Osteoblast (primary cell): Measurements from ENCODE around the gene KIF2C. TPM values are rescaled to one million over a fixed set of nuclear protein-coding genes. Genes with fewer than 3 reads are reported as not detected.
A peak's percentile ranks its signal among the peaks of the same experiment; 100 is the strongest.

Source experiments
- DNase-seq: peaks from one replicate; pipeline ENCODE4 v3.0.0; 2011; ENCODE audit warnings: low spot score, mixed read lengths; ENCODE audit not compliant: insufficient read length; ENCODE audit errors: missing footprints
- H2AFZ ChIP-seq: 2 replicates; pipeline ENCODE4 v1.6.0; 2011; ENCODE audit warnings: mild to moderate bottlenecking, low read length
- H3K27ac ChIP-seq: 2 replicates; pipeline ENCODE4 v1.5.1; 2011; ENCODE audit warnings: mild to moderate bottlenecking, low read depth, low read length, moderate library complexity
- H3K27me3 ChIP-seq: 2 replicates; pipeline ENCODE4 v1.6.0; 2012; ENCODE audit warnings: mild to moderate bottlenecking, control low read depth, inconsistent platforms, low read length, moderate library complexity; ENCODE audit not compliant: insufficient read depth
- H3K36me3 ChIP-seq: 2 replicates; pipeline ENCODE4 v1.5.1; 2011; ENCODE audit warnings: mild to moderate bottlenecking, low read length, control low read depth, moderate library complexity; ENCODE audit not compliant: insufficient read depth
- H3K4me1 ChIP-seq: 2 replicates; pipeline ENCODE4 v1.5.1; 2011; ENCODE audit warnings: mild to moderate bottlenecking, low read length, control low read depth, moderate library complexity; ENCODE audit not compliant: insufficient read depth
- H3K4me2 ChIP-seq: 2 replicates; pipeline ENCODE4 v1.6.0; 2011; ENCODE audit warnings: mild to moderate bottlenecking, low read length; ENCODE audit not compliant: insufficient read depth
- H3K4me3 ChIP-seq: fragments of 200-600 bp; sonication (generic); 3 replicates; pipeline ENCODE4 v1.5.1; 2012; ENCODE audit warnings: mild to moderate bottlenecking, low read length, inconsistent platforms; ENCODE audit not compliant: insufficient read depth
- H3K79me2 ChIP-seq: 2 replicates; pipeline ENCODE4 v1.6.0; 2012; ENCODE audit warnings: mild to moderate bottlenecking, low read length, control low read depth, inconsistent platforms; ENCODE audit not compliant: insufficient read depth
- H3K9me3 ChIP-seq: 2 replicates; pipeline ENCODE4 v1.5.1; 2011; ENCODE audit warnings: low read depth, low read length, control low read depth
- H4K20me1 ChIP-seq: 2 replicates; pipeline ENCODE4 v1.6.0; 2012; ENCODE audit warnings: mild to moderate bottlenecking, low read length, control low read depth; ENCODE audit not compliant: insufficient read depth
- total RNA-seq: library from RNA; depleted of rRNA; stranded (reverse); fragments of >200 nt; gene quantifications from 2 replicates; pipeline ENCODE4 v1.2.3, GENCODE V29; 2012
- TF ChIP-seq, protein P1 (sequence below): IDR thresholded peaks from 2 replicates; pipeline ENCODE4 v1.5.1; 2011; ENCODE audit warnings: mild to moderate bottlenecking, low read depth, low read length, moderate library complexity; ENCODE audit errors: extremely low read depth

Gene KIF2C
- total RNA-seq, 1 donor = 3.3 TPM

DNA sequence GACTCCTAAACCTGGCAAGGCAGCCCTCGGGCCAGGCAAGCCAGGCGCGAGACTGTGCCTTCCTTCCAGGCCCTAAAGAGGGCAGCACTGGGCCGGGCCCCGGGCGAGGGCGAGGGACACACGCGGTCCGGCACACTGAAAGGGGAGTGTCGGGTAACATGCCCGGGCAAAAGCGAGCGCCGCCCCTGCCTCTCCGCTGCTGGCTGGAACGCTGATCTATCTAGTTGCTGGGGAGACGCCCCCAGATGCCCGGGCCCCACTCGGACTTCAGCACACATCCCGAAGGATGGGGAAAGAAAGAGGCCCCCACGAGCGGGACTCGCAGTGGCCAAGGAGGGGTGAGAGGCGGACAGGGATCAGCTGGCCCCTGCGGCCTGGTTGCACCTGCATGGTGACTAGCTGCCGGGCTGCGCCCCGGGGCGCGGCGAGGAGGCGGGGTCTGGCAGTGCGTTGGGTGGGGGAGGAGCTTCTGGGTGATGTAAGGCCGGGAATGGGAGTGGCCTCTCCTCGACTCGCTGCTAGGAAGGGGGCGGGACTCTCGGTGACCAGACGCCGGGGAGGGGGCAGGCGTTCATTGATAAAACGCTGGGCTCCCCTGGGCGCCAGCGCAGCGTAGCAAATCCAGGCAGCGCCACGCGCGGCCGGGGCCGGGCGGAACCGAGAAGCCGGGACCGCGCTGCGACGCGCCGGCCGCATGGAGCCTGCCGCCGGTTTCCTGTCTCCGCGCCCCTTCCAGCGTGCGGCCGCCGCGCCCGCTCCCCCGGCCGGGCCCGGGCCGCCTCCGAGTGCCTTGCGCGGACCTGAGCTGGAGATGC lies 60.3 kb downstream of the KIF2C start, which contains the start of gene PLK3:
Gene PLK3 (plus strand): TSS at position 608 of the 815 bp plus-strand sequence. CDS start 87 bp downstream, at position 695.
- Histone ChIP-seq H3K4me2 (peak within 1 kb of the TSS; percentile 93), H3K4me1 (peaks cover 20% of the 10 kb centered on the region), H3K79me2 (peaks cover 43% of the 10 kb centered on the region), H3K36me3 (peaks cover 29% of the 10 kb centered on the region), H3K9me3 (no peaks in the 10 kb centered on the region), H3K4me3 (peak within 1 kb of the TSS; percentile 82), H3K27me3 (no peaks in the 10 kb centered on the region), H4K20me1 (peaks cover 19% of the 10 kb centered on the region), H2AFZ (peak within 1 kb of the TSS; percentile 92), H3K27ac (peak within 1 kb of the TSS; percentile 80)
- DNase-seq = peak; percentile 100
- TF ChIP-seq, protein P1, sequence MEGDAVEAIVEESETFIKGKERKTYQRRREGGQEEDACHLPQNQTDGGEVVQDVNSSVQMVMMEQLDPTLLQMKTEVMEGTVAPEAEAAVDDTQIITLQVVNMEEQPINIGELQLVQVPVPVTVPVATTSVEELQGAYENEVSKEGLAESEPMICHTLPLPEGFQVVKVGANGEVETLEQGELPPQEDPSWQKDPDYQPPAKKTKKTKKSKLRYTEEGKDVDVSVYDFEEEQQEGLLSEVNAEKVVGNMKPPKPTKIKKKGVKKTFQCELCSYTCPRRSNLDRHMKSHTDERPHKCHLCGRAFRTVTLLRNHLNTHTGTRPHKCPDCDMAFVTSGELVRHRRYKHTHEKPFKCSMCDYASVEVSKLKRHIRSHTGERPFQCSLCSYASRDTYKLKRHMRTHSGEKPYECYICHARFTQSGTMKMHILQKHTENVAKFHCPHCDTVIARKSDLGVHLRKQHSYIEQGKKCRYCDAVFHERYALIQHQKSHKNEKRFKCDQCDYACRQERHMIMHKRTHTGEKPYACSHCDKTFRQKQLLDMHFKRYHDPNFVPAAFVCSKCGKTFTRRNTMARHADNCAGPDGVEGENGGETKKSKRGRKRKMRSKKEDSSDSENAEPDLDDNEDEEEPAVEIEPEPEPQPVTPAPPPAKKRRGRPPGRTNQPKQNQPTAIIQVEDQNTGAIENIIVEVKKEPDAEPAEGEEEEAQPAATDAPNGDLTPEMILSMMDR = peak; percentile 82

DNA sequence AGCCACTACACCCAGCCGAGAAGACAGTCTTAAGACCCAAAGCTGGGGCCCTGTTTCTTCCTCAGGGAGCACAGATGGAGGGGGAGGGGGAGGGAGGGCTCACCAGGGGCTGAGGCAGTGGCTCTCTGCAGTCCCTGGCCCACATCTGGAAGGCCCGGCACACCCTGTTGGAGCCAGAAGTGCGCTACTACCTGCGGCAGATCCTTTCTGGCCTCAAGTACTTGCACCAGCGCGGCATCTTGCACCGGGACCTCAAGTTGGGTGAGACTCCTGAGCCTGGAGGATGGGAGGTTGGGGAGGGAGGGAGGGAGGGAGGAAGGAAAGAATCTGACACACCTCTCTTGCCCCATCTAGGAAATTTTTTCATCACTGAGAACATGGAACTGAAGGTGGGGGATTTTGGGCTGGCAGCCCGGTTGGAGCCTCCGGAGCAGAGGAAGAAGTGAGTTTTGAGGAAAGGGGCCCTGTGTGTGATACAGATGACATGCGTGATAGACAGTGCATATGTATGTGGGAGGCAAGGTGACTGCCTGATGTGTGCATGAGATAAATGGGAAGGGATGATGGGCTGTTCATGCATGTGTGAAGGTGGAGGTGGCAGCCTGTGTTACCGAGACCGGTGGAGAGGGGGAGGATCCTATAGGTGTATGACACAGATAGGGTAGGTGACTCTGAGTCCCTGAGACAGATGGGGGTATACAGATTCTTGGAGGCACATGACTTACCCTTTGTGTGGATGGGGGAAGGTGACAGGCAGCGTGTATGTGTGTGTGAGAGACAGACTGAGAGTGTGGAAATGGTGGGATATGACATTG lies 62.1 kb downstream of the KIF2C start:
- Histone ChIP-seq H3K4me1 (peaks cover 31% of the 10 kb centered on the region), H3K27me3 (no peaks in the 10 kb centered on the region), H4K20me1 (peaks cover 19% of the 10 kb centered on the region), H3K27ac (peak overlapping the region; percentile 66), H3K79me2 (peaks cover 50% of the 10 kb centered on the region), H2AFZ (no peak overlapping the region), H3K4me3 (peak overlapping the region; percentile 82), H3K9me3 (no peaks in the 10 kb centered on the region), H3K36me3 (peaks cover 45% of the 10 kb centered on the region), H3K4me2 (peak overlapping the region; percentile 93)
- peak; percentile 69 for DNase-seq
- TF ChIP-seq, protein P1 = no peak

DNA sequence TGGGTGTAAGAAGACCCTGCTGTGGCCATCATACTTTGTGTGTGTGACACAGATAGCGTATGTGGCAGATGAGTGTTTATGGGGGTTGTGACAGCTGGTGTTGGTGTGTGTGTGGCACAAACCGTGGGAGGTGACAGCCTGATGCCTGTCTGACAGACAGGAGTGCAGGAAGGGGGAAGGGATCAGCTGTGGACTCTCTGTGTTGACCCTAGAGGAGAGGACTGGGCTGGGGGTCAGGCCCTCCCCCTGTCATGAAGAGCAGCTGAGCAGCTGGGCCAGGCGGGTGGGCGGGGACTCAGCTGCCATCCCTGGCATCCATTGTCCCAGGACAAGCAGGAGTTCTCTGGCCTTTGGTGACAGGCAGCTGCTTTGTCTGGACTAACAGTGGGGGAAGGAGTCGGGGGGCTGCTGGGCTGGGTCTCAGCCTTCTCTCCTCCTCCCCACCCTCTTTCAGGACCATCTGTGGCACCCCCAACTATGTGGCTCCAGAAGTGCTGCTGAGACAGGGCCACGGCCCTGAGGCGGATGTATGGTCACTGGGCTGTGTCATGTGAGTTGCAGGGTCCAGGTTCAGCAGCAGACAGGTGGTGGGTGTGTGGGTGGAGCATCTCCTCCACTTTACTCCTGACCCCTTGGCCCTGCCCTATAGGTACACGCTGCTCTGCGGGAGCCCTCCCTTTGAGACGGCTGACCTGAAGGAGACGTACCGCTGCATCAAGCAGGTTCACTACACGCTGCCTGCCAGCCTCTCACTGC lies 62.8 kb downstream of the KIF2C start:
- H3K4me1 ChIP-seq = peaks cover 39% of the 10 kb centered on the region
- peaks cover 47% of the 10 kb centered on the region for H3K36me3 ChIP-seq

More for the DNA sequence above, 62.8 kb downstream of the KIF2C start:
- Histone ChIP-seq H4K20me1 (peaks cover 19% of the 10 kb centered on the region), H3K27me3 (no peaks in the 10 kb centered on the region), H3K4me2 (peak overlapping the region; percentile 93), H3K79me2 (peaks cover 50% of the 10 kb centered on the region), H3K27ac (peak overlapping the region; percentile 66), H3K9me3 (no peaks in the 10 kb centered on the region), H2AFZ (no peak overlapping the region), H3K4me3 (peak overlapping the region; percentile 82)
- peak; percentile 91 for DNase-seq
- TF ChIP-seq, protein P1 = no peak
